ENCODE results near the gene WDR73.

- TF ChIP-seq, protein P1, sequence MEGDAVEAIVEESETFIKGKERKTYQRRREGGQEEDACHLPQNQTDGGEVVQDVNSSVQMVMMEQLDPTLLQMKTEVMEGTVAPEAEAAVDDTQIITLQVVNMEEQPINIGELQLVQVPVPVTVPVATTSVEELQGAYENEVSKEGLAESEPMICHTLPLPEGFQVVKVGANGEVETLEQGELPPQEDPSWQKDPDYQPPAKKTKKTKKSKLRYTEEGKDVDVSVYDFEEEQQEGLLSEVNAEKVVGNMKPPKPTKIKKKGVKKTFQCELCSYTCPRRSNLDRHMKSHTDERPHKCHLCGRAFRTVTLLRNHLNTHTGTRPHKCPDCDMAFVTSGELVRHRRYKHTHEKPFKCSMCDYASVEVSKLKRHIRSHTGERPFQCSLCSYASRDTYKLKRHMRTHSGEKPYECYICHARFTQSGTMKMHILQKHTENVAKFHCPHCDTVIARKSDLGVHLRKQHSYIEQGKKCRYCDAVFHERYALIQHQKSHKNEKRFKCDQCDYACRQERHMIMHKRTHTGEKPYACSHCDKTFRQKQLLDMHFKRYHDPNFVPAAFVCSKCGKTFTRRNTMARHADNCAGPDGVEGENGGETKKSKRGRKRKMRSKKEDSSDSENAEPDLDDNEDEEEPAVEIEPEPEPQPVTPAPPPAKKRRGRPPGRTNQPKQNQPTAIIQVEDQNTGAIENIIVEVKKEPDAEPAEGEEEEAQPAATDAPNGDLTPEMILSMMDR (IDR thresholded peaks at IDR 0.05), result no peak
- no peak for TF ChIP-seq ZFX (IDR thresholded peaks at IDR 0.05; ENCODE audit: borderline replicate concordance)
Observed at GRCh38 chr15:84689858-84690257, 35.8 kb upstream of the WDR73 start.

Measured in 22Rv1 (cell line).